ENCODE data around the gene GCN1.

DNA sequence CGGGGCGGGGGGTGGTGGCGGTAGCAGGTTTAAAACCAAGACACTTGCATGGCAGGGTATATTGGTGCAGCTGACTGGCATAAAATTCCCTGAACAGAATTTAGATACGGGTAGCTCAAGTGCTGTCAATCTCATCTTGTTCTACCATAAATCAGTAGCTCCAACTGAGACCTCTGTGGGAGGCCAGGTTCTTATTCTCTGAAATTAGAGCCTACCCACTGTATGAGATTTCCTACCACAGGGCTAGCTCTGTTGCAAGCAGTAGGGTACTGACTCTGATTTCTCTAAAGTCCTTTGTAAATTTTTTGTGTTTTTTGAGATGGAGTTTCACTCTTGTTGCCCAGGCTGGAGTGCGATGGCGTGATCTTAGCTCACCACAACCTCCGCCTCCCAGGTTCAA is 9.7 kb upstream of the GCN1 start:
- TF ChIP-seq RCOR1 (IDR thresholded peaks at IDR 0.05; ENCODE audit: low read depth, low read length) (no peak), RFX5 (IDR thresholded peaks at IDR 0.05) (no peak), RAD21 (conservative IDR thresholded peaks at IDR 0.05 in 1 of 2, IDR thresholded peaks at IDR 0.05 in 1 of 2) (no peak)
